RPMI8226 (cell line): Measurements from ENCODE around the gene EHBP1.

Source experiments
- DNase-seq: peaks from one replicate; pipeline ENCODE4 v3.0.0-alpha.2; 2015

EHBP1 gene

DNA sequence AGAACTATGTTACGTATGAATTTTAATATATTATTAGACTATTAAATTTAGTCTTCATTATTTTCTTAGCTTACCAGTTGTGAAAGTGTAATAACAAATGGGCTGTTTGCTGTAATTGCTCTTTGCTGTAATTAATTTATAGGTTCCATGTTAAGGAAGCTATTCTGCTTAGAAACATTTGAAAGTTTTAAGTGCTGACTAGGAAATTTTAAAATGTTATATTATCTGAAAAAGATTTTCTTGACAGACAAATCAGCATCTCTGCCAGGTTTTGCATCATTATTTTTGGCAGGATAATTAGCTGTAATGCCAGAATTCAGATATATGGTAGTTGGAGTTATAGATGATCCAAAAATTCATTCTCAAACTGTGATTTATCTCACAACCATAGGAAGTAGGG, 387.3 kb downstream of the EHBP1 start:
- DNase-seq, result no peak

DNA sequence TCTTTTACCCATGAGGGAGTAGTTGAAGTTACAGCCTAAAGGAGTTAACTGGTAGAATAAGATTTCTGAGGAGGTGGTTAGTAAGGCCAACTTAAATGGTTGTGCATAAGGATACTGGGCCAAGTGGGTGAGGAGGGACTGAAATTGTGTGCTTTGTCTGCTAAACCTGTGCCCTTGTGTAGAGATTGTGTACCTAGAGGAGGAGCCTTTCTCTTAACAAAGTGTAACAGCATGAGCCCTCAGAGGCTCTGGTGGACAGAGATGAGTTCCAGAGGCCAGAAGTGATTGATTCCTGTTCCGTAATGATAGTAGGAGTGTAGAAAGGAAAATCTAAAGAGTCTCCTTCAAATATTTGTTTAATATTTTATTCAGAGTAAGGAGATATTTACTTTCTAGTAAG, 388.0 kb downstream of the EHBP1 start:
- no peak for DNase-seq
